ENCODE data around the gene NXPH1.

DNA sequence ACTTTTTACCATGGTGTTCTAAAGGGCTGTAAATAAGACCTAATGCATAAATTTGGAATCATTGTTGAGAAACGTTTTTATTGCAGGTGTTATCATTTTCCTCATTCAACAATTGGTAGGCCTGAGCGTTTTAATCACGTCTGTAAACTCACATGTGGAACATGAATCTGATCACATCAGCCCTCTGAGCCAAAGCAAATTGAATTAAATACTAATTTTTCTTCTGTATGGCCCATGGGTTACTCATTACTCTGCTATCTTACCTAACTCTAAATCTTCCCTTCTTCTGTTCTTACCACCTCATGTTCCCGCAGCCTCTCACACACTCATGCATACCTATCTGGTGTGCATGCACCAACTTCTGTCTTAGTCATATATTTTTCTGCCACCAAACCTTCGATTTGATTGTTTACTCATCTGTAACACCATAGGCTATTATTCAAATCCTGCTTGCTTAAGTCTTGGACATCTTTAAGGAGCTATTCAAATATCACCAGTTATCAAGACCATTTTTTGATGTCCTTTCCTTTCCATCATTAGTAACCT is 82.3 kb downstream of the NXPH1 start:
- TF ChIP-seq CTCF (IDR thresholded peaks at IDR 0.05 in 4 of 5, conservative IDR thresholded peaks at IDR 0.05 in 1 of 5) (no peak), POLR2A (IDR thresholded peaks at IDR 0.05) (no peak)
